Stimulated activated CD8-positive, alpha-beta memory T cell treated with anti-CD3 and anti-CD28 coated beads, Interleukin-12 subunit alpha, Interleukin-12 subunit beta, amount 100 ng/mL, for 1 hour (primary cell): ENCODE measurements around the gene CYP2B6.
"Not testable (repeated sequence)": the region's sequence is repeated elsewhere in the genome, so short reads cannot be mapped to it uniquely, and the experiment has no call there.

Source experiments
- DNase-seq: peaks from one replicate; pipeline ENCODE4 v3.0.0-alpha.2; 2020; ENCODE audit warnings: low read depth

CYP2B6 gene

GRCh38 chr19:41031916-41032315 lies 40.8 kb downstream of the CYP2B6 start:
- DNase-seq = no peak

GRCh38 chr19:41033324-41033723 lies 42.2 kb downstream of the CYP2B6 start:
- DNase-seq = not testable (repeated sequence)

GRCh38 chr19:41039806-41040205 lies 48.7 kb downstream of the CYP2B6 start:
- no peak for DNase-seq

- DNase-seq = not testable (repeated sequence)
Observed at GRCh38 chr19:41045095-41045494, 54.0 kb downstream of the CYP2B6 start.

GRCh38 chr19:41050426-41050825 lies 59.3 kb downstream of the CYP2B6 start:
- DNase-seq = no peak

GRCh38 chr19:41052162-41052561 lies 61.1 kb downstream of the CYP2B6 start:
- DNase-seq = not testable (repeated sequence)

GRCh38 chr19:41053331-41053730 lies 62.2 kb downstream of the CYP2B6 start:
- not testable (repeated sequence) for DNase-seq

- no peak for DNase-seq
Observed at GRCh38 chr19:41064974-41065569, 74.0 kb downstream of the CYP2B6 start.
